ENCODE data around the gene KDM2A.

KDM2A gene

DNA sequence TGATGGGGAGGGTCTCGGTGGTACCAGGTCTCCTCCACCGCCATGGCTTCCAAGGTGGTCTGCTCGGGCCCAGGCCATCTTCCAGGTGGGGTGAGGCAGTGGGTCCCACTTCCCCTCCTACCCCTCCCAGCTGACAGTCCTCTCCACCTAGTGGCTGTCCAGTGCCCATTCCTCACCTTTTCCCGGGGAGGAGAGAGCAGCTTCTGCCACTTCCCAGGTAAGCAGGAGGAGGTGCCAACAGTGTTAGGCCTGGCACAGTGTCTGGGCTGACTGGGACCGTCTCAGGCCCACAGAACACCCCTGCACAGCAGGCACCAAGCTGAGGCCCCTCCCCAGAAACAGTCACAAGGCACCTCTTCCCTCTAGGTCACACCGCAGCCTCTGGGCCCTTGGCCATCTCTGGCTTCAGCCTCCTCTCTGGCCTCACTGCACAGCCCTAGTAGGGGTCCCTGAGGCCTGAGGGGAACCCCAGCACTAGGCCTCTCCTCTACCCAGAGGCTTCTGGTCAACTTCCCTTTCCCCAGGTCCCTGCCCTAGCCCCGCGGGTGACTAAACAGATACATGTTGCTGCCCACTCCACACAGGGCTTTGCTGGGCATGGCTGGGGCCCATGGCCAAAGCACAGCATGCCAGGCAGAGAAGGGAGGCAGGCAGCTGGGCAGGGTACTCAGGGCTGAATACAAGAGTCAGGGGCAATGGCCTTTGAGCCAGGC lies 167.7 kb downstream of the KDM2A start:
- no peak for DNase-seq (ENCODE audit: low spot score)

DNA sequence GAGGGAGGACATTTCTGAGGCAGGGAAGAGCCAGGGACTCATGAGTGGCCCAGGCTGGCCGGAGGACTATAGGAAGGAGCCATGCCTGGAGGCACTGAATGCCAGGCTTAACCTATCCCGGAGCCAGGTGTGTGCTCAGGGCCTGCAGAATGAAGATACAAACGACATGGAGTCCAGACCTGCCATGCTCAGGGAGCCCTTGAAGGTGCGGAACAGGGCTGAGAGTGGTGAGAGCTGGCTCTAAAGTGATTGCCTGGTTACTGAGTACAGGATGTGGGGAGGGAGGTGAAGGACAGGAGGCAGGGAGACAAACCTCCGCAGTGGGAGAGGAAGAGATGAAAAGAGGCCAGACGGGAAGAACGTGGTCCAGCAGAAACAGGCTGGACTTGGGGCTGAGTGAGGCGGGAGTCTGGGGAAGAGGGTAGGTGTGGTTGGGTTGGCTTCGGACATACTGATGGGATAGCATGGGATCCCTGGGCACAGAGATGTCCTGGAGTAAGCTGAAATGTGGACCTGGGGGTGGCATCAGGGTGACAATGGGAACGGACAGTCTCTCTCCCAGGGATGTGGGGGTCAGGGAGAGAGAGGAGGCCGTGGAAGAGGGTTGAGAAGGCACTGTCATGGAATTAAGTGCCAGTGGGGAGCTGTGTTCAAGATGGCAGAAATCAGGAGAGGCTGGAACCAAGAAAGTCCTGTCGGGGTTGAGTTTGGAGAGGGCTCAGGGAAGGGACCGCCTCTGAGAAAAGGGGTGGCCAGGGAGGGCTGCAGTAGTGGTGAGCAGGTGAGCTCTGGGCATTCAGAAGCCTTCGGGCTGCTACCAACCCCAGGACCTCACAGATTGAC lies 168.5 kb downstream of the KDM2A start:
- no peak for DNase-seq (ENCODE audit: low spot score)

DNA sequence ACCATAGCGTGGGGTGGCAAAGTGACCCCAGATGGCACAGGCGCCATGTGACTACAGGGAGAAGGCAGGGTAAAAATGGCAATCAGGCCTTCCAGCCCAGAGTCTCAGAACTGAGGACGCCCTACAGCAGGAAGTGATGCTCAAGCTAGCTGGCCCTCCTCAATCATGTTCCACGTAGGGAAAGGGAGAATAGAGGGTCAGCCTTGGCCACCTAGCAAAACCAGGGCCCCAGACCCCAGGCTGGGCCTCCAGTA lies 169.1 kb downstream of the KDM2A start:
- no peak for DNase-seq (ENCODE audit: low spot score)

DNA sequence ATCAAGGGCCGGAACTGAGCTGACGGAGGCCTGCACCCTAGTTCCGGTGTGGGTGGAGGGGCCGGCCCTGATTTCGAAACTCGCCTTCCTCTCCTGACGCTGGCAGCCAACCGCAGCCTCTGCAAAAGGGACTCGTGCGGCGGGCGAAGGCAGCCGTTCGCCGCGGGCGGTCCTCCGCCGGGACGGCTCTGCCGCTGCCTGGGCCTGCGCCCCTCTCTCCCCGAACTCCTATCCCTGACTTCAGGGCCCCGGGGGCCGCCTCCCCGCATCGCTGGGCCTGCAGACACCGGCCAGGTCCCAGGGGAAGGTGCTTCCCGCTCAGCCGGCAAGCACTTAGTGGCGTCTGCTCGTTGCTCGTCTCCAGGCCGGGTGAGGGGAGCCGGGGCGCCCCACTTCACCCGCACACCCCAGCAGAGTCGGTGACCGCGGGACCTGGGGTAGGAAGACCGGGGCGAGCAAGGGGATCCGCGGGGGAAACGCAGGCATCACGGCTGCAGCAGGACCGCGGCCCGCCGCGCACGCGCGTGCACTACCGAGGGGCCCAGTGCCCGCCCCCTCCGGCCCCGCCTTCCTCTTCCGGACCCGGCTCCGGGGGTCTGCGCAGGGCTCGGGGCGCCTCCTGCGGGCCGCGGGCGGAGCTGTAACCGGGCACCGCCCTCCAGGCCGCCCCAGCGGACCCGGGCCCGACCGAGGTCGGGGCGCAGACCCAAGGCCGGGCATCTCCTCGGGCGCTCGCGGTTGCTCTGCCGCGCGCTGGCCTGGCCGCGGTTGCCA lies 169.6 kb downstream of the KDM2A start:
- DNase-seq (ENCODE audit: low spot score): peak; percentile 91

DNA sequence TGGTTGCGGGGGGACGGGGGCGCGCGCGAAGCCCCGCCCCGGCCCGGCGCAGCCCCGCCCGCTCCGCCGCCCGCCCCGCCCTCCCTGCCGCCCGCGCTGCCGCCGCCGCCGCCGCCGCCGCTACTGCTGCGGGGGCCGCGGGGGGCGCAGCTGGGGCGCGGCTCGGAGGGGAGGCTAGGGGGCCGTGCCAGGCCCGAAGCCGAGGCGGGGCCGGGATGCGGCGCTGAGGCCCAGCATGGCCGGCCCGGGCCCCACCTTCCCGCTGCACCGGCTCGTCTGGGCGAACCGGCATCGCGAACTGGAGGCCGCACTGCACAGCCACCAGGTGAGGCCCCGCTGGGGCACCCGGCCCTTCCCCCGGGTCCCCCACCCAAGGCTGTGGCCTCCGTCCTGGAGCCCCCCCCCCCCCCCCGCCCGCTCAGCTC lies 170.2 kb downstream of the KDM2A start, which contains the start of gene ANKRD13D:
Gene ANKRD13D (plus strand): TSS at position 78 of the 425 bp plus-strand sequence. CDS start 158 bp downstream, at position 236.
- no peak for DNase-seq (ENCODE audit: low spot score)

DNA sequence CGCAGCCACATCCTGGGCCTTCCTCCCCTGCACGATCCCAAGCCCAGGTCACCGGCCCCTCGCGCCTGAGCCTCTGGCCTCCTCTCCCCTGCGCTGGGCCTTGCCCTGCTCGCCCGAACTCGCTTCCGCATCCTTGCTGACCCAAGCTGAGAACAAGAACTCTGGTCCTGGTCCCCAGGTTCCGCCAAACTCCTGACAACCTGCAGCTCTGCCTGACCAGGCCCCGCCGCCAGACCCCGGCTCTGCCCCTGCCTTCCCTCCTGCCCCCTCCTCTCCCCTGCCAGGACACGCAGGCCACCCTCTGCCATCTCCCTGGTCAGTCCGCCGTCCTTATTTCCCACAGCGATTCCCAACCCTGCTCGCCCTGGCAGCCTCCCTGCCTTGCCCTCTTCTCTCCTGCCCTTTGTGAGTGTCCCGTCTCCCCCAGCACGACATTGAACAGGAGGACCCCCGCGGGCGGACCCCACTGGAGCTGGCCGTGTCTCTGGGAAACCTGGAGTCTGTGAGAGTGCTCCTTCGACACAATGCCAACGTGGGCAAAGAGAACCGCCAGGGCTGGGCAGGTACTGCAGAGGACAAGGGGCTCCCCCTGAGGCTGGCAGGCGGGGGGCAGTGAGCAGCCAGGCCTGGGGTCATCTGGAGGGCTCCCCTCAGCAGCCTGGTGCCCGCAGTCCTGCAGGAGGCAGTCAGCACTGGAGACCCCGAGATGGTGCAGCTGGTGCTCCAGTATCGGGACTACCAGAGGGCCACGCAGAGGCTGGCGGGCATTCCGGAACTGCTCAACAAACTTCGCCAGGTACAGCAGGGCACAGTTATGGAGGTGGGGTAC lies 170.8 kb downstream of the KDM2A start:
- no peak for DNase-seq (ENCODE audit: low spot score)

DNA sequence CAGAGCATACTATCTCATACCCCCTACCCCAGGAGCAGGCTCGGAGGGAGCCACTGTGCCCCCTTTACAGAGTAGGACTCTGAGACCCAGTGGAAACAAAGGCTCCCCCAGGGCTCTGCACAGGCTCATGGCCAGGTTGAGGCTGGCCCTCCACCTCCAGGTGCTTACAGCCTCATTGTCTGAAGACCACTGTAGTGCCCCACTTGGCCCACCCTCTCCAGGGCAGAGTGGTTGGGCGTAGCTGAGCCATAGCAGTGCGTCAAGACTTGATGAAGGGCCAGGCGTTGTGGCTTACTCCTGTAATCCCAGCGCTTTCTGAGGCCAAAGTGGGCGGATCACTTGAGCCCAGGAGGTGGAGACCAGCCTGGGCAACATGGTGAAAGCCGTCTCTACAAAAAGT lies 171.7 kb downstream of the KDM2A start:
- no peak for DNase-seq (ENCODE audit: low spot score)

DNA sequence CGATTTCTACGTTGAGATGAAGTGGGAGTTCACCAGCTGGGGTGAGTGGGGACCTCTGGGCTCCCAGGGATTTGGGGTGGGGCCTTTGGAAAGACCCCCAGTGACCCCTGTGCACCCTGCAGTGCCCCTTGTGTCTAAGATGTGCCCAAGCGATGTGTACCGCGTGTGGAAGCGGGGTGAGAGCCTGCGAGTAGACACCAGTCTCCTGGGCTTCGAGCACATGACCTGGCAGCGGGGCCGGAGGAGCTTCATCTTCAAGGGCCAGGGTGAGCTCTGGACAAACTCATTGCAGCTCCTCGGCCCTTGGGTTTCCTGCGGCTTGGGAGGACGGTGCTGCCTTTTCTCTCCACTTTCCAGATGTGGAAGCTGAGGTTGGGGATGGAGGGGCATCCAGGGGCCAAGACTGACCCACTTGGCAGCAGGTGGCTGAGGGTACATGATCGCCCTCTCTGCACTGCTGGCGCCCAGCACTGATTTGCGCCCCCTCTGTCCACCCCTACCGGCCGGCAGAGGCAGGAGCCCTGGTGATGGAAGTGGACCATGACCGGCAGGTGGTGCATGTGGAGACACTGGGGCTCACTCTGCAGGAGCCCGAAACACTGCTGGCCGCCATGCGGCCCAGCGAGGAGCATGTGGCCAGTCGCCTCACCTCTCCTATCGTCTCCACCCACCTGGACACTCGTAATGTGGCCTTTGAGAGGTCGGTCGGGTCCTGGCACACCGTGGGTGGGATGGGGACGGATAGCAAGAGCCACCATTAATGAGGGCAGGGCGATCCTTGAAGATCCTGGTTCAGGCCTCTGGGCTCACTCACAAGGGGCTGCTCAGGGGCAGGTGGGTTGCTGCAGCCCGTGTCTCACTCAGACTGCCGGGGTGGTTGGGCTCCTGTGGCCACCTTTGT lies 172.7 kb downstream of the KDM2A start:
- no peak for DNase-seq (ENCODE audit: low spot score)

DNA sequence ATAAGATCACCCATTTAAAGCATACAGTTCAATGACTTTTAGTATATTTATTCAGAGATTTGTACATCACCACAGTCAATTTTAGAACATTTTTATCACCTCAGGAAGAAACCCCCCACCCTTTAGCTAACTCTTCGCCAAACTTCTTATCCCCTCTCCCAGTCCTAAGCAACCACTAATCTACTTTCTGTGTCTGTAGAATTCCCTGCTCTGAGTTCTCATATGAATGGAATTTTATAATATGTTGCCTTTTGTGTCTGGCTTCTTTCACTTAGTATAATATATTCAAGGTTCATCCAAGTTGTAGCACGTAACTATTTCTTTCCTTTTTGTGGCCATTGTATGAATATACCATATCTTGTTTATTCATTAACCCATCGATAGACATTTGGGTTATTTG lies 173.6 kb downstream of the KDM2A start:
- DNase-seq (ENCODE audit: low spot score): peak; percentile 50

DNA sequence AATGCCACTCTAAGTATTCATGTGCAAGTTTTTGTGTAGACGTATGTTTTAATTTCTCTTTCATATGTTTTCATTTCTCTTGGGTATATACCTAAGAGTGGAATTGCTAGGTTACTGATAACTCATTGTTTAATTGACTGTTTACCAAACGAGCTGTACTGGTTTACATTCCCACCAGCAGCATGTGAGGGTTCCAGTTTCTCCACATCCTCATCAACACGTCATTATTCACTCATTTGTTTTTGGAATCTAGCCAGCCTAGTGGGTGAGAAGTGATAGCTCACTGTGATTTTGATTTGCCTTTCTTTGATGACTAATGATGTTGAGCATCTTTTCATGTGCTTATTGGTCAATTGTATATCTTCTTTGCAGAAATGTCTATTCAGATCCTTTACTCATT lies 174.0 kb downstream of the KDM2A start:
- DNase-seq (ENCODE audit: low spot score): peak; percentile 97

DNA sequence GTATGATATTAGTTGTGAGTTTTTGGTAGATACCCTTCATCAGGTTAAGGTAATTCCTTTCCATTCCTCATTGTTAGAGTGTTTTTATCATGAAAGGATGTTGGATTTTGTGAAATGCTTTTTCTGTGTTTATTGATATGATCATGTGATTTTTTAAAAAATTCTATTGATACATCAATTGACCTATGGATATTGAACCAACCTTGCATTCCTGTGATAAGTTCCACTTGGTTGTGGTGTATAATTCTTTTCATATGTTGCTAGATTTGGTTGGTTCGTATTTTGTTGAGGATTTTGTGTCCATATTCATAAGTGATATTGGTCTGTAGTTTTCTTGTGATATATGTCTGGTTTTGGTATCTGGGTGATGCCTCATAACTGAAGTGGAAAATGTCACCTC lies 176.8 kb downstream of the KDM2A start:
- no peak for DNase-seq (ENCODE audit: low spot score)

DNA sequence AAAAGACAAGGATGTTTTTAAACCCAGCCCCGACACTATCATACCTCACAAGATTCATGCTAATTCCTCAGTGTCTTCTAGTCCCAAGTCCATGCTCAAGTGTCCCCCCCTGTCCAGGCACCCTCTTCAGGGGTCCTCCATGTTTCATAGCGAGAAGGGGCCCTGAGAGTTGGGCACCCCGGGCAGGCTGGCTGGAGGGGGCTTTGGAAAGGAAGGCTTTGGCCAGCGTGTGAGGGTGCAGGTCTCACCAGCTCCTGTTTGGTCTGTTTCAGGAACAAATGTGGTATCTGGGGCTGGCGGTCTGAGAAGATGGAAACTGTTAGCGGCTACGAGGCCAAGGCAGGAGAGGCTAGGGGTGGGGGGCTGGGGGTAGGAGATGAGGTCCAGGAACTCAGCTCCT lies 179.7 kb downstream of the KDM2A start:
- no peak for DNase-seq (ENCODE audit: low spot score)

DNA sequence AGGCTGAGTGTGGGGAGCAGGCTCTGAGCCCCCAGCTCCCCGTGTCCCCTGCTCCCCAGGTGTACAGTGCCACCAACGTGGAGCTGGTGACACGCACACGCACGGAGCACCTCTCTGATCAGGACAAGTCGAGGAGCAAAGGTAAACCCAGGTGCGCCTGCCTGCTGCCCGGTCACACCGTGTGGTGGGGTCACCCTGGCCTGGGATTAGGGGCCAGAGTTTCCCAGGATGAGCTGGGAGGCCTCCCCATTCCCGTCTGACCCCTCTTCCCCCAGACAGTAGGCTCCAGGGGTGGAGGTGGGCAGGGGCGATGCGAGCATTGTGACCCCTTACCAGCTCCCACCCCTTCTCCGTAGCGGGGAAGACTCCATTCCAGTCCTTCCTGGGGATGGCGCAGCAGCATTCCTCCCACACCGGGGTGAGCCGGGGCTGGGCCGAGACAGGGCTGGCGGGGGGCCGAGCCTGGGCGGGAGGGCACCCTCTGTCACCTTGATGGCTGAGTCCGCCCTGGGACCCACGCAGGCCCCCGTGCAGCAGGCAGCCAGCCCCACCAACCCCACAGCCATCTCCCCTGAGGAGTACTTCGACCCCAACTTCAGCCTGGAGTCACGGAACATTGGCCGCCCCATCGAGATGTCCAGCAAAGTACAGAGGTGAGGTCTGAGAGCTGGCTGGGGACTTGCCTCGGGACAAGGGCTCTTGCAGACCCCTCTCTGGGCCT lies 180.6 kb downstream of the KDM2A start:
- no peak for DNase-seq (ENCODE audit: low spot score)

DNA sequence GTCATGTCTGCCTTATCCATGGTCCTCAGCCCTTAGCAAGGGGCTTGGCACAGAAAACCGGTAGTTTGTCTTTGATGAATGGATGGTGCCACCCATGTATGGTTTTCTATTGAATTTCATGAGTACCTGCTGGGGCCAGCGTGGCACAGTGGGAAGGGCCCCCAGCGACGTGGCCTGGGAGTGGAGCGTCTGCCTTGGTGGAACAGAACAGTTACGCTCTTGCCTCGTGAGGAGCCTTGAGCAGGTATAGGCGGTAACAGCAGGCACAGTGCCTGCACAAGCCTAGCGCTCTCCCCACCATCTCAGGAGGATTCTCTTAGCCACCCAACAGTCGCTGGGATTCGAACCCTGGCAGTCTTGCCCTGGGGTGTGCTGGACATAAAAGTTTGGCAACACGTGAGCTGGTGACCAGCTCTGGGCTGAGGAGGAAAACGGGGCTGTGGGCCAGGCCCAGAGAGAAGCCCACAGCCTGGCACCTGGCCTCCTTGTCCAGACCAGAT lies 181.2 kb downstream of the KDM2A start:
- no peak for DNase-seq (ENCODE audit: low spot score)

DNA sequence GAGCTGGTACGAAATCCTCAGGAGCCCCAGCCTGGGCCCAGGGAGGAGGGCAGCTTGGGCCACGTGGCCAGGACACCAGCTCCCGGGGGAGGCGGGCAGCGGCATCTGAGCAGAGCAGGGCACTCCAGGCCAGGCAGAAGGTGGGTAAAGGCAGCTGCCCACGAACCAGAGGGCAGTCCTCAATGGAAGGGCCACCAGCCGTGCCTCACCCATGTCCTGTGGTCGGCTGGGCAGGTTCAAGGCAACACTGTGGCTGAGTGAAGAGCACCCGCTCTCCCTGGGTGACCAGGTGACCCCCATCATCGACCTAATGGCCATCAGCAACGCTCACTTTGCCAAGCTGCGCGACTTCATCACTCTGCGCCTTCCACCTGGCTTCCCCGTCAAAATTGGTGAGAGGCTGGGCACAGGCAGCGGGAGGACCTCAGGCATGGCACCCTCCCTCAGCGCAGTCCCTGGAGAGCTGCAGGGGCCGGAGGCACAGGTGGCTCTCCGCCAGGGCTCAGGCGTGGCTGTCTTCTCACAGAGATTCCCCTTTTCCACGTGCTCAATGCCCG lies 181.8 kb downstream of the KDM2A start:
- DNase-seq (ENCODE audit: low spot score): no peak

DNA sequence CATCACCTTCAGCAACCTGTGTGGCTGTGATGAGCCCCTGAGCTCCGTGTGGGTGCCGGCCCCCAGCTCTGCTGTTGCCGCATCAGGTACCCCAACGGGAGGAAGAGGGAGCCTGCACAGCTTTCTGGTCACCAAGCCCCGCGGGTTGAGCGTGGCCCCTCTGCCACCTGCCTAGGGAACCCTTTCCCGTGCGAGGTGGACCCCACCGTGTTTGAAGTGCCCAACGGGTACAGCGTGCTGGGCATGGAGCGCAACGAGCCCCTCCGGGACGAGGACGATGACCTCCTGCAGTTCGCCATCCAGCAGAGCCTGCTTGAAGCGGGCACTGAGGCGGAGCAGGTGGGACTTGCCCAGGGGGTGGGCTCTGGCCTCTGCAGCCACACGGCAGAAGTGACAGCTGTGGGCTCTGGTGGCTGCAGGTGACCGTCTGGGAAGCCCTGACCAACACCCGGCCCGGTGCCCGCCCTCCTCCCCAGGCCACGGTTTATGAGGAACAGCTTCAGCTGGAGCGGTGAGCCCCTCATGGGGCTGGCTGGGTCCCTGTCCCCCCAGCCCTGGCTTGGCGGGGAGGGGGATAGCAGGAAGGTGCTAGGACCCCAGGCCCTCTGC lies 182.4 kb downstream of the KDM2A start:
- no peak for DNase-seq (ENCODE audit: low spot score)

DNA sequence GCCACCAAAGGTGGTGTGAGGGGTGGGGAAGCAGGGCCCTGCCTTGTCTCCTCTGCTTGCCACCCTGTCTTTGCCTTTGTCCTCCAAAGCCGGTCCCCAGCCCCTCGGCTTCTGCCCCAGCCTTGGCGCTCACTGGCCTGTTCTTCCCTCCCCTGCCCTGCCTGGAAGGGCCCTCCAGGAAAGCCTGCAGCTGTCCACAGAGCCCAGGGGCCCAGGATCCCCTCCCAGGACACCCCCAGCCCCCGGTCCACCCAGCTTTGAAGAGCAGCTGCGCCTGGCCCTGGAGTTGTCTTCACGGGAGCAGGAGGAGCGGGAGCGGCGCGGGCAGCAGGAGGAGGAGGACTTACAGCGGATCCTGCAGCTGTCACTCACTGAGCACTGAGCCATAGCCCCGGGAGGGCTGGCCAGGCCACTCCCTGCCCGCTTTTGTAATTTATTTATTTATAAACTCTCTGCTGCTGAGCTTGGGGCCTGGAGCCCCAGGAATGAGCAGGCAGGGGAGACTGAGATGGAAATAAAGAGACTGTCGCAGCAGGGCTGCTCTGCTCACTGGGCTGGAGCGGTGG lies 183.0 kb downstream of the KDM2A start:
- peak; percentile 57 for DNase-seq (ENCODE audit: low spot score)

DNA sequence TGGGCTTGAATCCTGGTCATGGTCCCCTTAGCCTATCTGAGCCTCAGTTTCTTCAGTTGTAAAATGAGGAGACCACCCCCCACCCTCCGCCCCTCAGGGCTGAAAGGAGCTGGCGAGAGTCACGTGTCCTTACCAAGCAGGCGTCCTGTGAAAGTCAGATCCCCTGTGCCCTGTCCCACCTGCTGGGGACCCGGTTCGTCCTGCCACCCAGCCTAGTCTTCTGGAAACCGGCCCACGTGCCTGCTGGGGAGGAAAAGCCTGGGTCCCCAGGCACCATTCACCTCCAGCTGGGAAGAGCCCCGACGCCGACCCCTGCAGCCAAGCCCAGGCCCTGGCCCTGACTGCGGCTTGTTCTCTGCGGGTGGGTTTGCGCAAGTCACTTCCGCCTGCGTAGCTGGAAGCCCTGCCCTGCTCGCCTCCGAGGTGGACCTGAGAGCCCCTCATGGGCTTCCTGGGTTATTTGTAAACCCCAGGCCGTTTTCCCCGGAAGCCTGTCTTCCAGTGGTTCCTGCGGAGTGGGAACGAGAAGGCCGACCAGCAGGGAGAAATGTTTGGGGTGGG lies 183.6 kb downstream of the KDM2A start:
- no peak for DNase-seq (ENCODE audit: low spot score)
